Activated gamma-delta T cell treated with Interleukin-2 at 50 U/mL for 16 hours (primary cell): ENCODE measurements around the gene RALGPS1.

ENCODE experiments used
- DNase-seq: peaks from one replicate; pipeline ENCODE4 v3.0.0-alpha.2; 2020

RALGPS1 gene

DNA sequence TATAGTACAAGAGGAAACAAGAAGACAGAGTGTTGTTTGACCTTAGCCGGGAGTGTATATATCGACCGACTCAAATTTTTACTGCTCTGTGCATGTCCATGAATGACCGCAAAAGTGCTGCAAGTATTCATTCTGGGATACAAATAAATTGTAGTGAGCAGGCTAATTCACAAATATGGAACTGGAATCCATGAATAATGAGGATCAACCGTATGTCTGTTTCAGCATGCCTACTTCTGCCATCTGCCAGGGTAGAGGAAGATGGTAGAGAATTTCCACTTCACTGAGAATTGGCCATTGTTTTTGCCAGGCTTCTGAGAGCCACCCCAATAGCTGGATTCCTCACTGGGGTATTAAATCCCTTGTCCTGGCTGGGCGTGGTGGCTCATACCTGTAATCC is 8.5 kb upstream of the RALGPS1 start:
- DNase-seq = no peak

DNA sequence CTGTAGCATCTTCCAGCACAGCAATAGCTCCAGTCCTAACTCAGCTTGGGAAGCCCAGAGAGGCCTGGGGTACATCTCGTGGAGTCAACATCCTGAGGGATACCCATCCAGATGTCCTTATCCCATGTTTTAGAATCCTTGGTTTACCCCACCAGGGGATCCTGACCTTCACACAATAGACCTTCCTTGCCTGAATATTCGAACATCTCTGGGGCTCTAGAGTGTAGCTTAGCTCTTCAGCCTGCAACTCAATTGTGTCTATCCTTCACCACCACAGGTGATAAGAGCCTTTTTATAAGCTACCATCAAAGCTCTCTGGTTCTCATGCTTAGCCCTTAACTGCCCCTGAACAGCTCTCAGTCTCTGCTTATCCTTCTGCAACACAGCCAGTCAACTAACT is 7.5 kb upstream of the RALGPS1 start:
- DNase-seq = no peak

DNA sequence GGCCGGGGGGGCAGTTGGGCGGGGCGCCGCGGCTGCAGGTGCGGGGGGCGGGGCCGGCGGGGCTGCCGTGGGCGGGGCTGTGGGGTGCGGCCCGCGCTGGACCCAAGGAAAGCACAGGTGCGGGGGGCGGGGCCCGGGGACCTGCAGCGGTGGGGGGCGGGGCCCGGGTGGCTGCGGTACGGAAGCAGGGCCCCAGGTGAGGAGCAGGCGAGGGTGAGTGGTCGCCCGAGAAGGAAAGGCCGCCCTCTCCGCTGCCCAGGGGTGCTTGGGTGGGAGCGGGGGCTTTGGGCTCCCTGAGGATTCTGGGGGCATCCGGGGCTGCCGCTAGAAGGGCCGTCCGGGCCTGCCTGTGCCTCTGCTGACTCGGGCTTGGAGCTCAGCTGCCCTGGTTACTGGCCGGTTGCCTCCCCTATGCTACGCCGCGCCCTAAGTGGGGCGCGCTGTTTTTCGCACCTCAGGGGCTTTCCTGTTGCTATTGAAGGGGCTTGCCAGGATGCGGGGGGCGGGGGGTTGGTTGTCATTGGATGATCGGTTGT is 767 bp downstream of the RALGPS1 start:
- DNase-seq = peak; percentile 31

DNA sequence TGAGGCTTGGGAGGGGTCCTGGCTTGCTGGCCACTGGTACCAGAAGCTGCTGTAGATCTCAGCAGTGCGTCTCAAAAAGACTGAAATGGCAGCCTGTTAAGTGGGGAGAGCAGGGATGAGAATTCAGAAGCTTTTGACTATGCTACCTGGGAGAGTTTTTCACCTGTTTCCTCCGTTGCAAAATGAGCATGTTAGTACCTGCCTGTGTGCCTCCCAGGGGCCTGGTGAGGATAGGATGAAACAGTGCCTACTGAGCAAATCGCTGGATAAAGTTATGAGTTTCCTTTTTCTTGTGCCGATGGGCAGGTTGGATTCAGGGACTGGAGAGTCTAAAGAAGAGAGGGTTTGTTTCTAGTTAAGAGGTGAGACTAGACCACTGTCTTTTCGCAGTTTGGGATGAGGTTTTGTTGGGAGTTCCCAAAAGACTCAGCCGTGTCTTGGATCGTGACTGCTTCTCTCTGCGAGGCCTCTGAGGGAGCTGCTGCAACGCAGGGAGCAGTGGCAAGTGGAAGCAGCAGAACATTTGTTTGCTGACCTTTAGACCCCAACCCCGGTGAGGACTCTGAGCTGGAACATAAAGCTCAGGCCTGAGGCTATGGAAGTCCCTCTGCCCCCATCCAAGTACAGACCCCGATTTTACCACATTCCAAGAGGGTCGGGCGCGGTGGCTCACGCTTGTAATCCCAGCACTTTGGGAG is 1.4 kb downstream of the RALGPS1 start:
- no peak for DNase-seq

DNA sequence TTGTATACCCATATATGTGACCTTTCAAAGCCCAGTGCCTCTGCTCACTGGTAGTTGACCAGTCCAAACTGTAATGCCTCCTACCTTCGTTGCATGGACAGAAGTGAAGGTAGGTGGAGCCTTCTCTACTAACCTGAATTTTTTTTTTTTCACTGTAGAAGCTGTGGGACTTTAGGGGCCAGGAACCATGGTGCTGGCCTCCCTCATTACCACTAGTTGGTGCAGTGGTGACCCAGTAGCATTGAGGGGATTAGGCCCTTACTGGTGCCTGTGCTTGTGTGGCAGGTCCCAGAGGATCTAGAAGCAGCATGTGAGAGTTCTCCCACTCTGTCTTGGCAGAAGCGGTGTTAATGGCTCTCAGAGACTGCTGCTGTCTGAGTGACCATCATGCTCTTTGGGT is 2.3 kb downstream of the RALGPS1 start:
- DNase-seq = no peak

DNA sequence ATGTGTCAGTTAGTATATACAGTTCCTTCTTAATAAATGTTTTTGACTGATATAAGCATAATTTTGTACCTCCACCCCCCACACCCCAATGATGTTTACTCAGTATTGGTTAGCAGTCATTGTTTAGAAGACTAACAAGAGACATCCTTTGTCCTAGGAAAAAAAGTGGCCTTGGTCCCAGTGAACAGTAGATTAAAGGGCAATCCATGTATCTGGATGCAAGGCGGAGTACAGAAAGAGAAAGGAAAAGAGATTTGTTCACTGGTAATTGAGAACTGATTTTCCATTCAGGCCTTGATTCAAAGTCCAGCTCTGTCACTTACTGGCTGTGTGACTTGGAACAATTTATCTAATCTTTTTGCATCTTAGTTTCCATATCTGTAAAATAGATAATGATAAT is 4.6 kb downstream of the RALGPS1 start:
- DNase-seq = no peak

DNA sequence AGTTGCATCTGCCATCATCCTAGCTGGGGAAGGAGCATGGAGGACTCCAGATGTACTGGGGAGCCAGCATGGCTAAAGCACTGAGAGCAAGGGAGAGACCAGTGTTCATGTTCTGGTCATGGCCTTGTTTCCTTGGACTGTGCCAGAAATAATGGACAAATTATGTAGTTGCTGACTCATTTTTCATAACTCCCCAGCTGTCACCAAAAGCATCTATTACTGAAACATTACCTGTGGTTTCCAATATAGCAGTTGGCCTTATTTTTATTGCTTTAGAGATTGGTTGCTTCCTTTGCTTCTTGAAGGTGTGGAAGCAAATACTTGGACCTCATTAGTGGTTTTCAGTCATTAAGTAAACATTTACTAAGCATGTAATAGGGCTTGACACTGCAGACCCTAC is 11.3 kb downstream of the RALGPS1 start:
- DNase-seq = no peak

DNA sequence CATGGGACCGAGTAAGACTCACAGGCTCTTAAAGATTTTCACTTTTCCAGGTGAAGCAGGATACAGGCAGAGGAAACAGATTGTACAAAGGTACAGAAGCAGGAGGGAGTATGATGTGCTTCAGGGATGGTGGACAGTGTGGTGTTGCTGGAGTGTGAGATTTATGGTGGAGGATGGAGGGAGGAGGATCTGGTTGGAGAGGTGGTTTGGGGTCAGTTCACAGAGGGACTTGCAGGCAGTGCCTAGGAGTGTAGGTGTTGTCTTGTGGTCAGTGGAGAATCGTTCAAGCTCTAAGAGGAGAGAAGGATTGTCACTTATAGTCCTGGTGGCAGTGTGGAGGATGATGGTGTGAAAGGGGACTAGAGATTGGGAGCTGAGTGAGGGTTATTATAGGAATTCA is 11.8 kb downstream of the RALGPS1 start:
- DNase-seq = no peak

DNA sequence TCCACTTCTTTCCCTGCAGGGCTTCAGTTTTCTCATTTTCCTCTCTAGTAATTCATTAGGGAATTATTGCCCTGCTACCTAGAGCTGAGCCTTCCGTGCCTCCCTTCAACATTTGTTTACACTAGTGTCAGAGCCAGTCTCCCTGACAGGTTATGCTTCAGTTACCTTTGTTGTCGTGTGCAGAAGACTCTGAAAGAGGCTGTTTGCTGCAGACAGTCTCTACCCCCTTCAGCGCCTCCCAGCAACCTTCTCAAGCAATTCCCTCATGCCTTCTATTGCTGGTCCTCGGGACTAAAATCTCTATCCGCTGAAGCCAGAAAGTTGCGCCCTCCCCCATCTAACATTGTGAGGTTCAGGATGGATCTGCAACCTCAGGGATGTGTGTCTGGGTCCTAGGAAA is 12.8 kb downstream of the RALGPS1 start:
- DNase-seq = no peak

DNA sequence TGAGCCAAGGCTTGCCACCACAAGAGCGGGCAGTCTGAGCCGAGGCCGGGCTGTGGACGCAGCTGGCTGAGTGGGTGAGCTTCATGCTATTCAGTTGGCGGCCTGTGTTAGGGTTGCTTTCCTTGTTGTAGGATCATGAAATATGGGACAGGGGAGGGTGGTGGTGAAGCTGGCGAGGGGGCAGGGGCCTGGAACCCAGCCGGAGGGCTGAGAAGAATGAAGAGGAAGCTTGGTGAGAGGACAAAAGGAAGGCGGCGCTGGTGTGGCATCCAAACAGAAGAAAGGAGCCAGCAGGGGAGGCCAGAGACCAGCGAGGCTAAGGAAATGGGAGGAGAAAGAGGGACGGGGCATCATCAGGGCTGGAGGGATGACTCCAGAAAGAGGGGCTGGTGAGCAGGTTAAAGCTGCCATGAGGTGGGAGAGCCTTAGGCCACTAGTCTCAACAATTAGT is 18.3 kb downstream of the RALGPS1 start:
- DNase-seq = no peak

DNA sequence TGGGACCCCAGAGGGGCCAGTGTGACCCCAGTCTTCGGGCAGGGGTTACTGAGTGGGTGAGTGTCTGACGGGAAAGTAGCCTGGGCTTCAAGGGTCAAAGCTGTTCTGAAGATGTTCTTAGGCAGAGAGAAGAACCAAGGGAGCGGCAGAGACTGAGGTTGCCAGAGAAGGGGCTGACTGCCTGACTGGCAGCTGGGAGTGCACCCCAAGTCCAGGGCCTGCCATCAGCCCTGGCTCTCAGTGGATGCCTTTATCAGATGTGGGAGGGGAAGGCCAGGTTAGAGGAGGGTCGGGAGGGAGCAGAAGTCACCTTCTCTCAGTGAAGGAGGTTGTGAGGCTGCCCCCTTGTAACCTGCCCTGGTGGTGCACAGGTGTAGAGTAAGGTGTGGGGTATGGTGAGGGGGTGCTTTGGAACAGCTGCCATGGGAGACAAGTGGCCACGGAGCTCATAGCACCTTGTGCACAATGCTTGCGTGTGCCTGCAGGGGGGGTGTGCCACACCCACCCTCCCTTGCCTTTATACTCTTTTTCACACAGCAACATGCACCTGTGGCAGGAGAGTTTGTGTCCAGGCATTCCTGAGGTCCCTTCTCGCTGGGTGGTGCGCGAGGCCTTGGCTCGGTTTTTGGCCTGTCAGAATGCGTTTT is 18.9 kb downstream of the RALGPS1 start:
- DNase-seq = no peak

DNA sequence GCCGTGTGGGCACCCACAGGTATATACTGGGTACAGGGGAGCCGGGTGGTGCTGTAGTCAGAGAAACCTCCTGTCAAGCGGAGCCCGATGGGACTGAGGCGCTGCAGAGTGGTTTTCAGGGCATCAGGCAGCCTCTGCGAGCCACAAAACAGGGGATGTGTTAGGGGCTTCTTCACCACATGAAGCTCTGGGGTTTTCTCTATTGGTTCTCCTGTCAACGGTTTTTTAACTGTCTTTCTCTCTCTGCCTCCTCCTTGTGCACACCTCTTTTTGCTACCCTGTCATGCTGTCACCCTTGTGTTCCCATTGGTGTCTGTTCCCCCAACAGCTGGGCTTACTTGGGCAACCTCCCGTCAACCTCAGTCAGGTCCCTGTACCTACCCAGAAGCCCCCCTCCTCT is 19.9 kb downstream of the RALGPS1 start:
- DNase-seq = no peak

DNA sequence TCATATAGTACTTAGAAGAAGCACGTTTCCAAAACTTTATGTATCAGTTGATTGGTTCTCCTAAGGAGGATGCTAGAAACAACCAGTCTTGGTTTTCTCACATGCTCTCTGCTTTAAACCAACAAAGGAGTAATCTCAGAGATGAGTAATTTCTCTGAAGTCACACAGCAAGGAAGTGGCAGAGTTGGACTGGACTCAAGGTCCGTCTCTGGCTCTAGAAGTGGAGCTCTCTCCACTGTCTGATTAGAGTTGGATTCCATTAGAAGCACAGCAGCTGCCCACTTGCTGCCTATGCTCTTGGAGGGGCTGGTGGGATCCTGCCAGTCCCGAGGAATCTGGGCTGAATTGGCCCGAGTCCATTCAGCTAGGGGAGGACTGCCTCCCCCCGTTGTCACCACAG is 21.0 kb downstream of the RALGPS1 start:
- DNase-seq = no peak

DNA sequence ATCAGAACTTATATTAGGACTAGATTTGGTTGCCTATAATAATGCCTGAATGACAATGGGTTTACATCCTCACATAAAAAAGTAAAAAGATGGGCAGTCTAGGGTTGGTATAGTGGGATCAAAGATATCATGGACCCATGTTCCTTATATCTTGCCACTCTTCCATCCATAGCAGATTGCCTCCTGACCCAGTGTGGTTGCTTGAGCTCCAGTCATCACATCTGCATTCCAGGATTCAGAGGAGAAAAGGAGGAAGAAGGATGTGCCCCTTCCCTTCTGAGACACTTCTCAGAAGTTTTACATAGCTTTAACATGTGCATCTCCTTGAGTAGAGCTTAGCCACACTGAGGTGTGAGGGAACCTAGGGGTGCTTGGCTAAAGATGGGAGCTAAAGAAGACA is 22.9 kb downstream of the RALGPS1 start:
- no peak for DNase-seq

DNA sequence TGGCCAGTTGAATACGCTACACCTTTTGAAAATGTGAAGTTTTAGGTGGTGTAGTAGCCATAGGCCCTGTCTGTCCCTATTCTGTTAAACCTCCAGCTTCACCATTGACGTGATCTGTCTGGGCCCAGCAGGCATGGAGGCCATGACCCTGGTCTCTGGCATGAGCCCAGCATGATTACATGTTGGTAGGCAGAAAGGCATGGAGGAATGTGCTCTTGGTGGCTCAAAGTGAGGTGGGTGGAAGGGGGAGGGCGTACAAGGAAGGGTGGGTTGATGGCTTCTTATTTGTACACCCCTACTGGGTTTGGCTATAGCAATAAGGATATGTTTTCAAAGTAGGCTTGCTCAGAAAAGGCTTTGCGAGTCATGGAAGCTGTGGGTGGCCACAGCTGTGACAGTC is 23.7 kb downstream of the RALGPS1 start:
- no peak for DNase-seq

DNA sequence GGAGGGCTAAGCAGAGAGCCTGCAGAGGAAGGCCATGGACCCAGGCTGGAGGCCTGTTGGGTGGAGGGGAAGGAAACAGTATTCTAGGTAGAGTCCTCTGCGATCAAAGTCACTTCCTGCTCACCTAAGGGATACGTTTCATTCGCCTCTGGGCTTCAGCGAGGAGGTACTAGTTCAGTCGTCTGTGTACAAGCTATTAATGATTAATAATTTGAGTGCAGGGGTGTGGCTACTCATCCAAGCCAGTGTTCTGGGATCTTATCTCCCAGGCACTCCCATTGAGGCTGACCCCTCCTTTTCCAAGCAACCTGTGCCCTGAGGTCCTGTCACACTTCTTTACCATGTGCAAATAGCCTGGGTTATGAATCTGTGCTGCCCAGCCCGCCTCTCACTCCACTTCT is 25.2 kb downstream of the RALGPS1 start:
- no peak for DNase-seq

DNA sequence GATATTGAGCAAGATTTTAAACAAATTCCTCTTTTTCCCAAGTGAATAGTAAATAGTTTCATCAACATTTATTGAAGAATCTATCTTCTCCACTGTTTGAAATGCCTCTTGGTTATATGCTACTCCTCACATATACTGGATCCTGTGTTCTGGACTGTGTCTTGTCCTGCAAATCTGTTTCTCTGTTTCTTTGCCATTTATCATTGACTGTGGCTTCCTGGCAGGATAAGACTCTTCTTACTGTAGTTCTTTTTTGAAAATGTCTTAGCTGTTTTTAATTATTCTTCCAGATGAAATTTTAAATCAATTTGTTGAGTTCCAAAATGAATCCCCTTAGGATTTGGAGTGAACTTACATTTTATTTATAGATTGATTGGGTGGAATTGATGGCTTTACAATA is 27.8 kb downstream of the RALGPS1 start:
- DNase-seq = no peak

DNA sequence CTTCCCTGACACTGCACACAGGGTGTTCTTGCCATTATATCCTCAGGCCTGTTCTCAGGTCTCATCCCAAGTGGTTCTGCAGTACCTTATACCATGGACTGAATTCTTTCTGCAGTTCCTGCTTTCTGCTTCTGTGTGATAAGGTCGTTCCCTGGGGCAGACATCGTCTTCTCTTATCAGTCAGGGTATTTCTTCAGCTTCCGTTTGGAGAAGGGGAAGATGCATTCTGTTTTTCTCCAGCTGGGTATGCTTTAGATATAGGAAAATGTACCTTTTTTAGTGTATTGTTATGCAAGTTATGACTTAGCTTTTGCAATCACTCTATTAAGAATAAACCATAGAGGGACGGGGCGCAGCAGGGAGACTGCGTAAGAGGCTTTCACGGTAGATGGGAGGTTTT is 31.1 kb downstream of the RALGPS1 start:
- DNase-seq = no peak

DNA sequence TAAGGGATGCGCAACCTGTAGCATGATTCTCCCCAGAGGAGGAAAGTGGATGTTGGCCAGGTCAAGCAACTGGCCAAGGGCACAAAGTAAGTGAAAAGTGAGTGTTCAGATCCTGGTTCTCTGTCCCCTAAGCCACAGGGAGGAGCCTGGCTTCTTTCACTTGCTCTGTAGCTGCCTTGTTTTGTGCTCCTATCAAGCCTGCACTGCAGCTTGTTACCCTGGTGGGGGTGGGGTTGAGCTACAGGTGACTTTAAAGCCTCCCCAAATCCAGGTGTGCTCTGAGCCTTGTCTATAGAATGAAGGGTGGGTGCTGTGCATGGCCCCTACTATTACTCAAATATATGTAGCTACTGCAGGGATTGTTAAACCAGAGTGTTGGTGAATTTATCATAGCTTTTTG is 32.9 kb downstream of the RALGPS1 start:
- no peak for DNase-seq

DNA sequence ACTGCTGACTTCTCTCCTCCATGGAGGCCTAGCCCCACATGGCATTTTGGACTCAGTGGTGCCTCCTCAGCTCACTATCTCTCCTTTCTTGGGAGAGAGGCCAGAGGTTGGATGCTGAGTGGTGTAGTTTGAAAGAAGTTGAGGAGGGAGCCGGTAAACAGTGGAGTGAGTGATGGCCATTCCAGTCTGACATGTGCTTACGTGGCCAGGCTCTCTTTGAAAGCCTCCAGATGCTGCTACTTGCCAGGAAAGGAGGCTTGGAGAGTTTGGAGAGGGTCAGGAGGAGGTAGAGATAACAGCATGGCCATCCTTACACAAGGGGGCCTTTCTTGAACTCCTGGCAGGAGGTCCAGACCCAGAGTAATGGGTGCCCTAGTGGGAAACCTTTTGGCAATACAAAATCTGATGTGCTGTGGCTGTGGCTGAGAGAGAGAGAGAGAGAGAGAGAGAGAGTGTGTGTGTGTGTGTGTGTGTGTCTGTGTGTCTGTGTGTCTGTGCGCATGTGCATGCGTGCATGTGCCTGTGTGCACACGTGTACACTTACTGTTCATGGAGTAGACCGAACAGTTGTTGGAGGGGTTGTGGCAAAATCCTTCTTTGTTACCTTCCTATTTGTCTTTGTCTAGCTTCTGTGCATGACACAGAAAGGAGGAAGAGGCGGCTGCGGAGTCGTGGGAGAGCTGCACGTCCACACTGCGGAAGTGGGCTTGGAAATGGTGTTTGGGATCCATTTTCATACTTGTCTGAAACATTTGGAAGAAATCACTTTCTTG is 37.8 kb downstream of the RALGPS1 start:
- DNase-seq = no peak

DNA sequence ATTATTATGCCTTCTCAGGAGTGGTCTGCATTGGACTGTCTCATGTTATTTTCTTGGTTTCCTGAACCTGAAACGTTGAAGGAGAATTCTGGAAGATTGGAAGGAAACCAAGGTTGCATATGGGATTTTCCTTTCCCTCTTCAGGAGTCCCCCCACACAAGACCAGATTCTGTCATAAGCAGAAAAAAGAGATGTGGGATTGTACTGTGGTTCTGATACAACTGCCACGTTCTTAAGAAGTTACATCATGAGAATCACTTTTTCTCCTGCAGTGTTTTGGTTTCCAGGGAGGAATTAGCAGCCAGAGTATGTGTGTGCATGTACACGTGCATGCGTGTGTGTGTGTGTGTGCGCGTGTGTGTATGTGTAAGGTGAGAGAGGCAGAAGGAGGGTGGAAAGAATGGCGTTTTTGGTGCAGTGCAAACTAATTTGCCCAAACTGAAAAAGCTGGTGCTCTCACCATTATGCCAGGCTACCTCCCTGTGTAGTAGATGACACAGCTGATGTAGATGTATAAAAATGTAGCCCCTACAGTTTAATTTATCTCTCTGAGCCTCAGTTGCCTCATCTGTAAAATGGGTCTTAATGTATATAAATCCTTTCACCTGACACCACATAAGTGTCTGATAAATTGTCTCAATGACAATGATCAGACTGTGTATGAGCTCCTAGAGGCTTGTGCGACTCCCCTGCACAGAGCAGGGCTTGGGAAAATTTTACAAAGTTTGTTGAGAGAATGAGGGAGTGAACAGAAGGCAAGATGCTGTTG is 38.6 kb downstream of the RALGPS1 start:
- DNase-seq = no peak

DNA sequence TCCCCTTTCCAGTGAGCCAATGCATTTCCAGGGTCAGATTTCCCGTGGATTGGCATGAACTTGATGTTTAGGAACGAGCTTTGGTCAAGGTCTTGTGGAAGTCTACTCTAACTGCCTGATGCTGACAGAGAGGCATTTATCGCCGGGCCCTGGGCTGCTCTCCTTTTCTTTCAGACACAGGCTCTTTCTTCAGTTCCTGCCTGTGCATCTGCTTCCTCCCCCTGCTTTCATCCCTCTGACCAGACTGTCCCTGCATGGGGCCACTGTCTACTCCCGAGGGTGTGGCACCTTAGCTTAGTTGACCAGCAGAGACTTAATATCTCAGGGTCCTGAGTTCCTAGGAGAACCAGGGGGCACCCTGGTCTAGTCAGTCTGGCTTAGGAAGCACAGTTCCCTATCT is 41.2 kb downstream of the RALGPS1 start:
- no peak for DNase-seq
